ENCODE measurements around the gene RIOK1.
A peak's percentile ranks its signal among the peaks of the same experiment; 100 is the strongest.

Gene RIOK1

DNA sequence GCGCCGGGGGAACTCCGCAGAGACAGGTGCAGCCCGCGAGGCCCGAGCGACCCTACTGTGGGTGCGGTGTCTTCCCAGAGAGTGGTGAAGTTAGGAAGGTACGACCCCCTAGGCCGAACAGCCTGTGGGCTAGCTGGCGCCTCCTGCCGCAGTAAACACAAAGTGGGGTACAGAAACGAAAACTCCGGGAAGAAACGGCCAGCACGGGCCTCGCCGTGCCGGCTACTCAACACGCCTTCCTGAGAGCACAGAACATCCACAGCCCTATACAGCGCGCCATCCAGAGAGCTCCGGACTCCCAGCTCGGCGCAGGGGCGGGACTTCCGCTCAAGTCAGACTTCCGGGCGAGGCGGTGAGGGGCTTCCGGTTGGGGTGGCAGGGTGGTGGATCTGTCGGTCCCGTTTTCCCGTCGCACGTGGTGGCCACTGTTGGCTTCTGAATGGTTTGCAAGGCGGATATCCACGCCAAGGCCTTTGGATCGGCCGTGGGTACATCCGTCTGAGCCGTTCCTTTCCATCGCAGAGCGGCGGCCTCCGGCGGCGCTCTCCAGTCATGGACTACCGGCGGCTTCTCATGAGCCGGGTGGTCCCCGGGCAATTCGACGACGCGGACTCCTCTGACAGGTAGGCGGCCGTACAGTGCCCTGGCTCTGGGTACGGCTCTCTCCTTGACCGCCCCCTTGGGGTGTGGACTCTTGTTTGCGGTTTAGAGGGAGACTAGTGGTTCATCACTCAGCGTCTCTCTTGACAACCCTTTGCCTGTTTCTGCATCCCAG is at the start of gene RIOK1, which contains the start of gene CAGE1:
Gene RIOK1, plus strand, starts transcription at position 358 of the 775 bp plus-strand sequence. Its CDS starts 195 bp downstream, at position 553.
Gene CAGE1, minus strand, starts transcription at position 292 of the 775 bp plus-strand sequence. CDS start 2,569 bp downstream, outside the sequence.
- peak within 1 kb of the TSS; percentile 93 for H3K4me3 ChIP-seq (ENCODE audit: low read length, poor library complexity, severe bottlenecking)
- H3K36me3 ChIP-seq (ENCODE audit: insufficient read depth, low read length): peaks cover 3% of the 10 kb centered on the region
- peak within 1 kb of the TSS; percentile 87 for H3K9ac ChIP-seq (ENCODE audit: low read depth, low read length, poor library complexity, severe bottlenecking)
- H3K4me2 ChIP-seq (ENCODE audit: low read depth, low read length, poor library complexity, severe bottlenecking): peak within 1 kb of the TSS; percentile 88
- H3K9me3 ChIP-seq (ENCODE audit: insufficient read depth, low read depth, low read length): no peaks in the 10 kb centered on the region
- H3K4me1 ChIP-seq (ENCODE audit: insufficient read depth, low read length, poor library complexity, severe bottlenecking): peaks cover 39% of the 10 kb centered on the region
- H3K79me2 ChIP-seq (ENCODE audit: insufficient read depth, low read length): peaks cover 52% of the 10 kb centered on the region
- no peaks in the 10 kb centered on the region for H3K27me3 ChIP-seq (ENCODE audit: insufficient read depth, low read length, poor library complexity, severe bottlenecking)
- peak within 1 kb of the TSS; percentile 94 for H2AFZ ChIP-seq (ENCODE audit: low read length)
- H3K9me2 ChIP-seq (replicated peaks; ENCODE audit: low read depth, low read length): no peaks in the 10 kb centered on the region
- H3F3A ChIP-seq (ENCODE audit: low read depth): no peaks in the 10 kb centered on the region
- H4K20me1 ChIP-seq (ENCODE audit: insufficient read depth, low read length, poor library complexity, severe bottlenecking): peaks cover 19% of the 10 kb centered on the region
- TF ChIP-seq, protein P1, sequence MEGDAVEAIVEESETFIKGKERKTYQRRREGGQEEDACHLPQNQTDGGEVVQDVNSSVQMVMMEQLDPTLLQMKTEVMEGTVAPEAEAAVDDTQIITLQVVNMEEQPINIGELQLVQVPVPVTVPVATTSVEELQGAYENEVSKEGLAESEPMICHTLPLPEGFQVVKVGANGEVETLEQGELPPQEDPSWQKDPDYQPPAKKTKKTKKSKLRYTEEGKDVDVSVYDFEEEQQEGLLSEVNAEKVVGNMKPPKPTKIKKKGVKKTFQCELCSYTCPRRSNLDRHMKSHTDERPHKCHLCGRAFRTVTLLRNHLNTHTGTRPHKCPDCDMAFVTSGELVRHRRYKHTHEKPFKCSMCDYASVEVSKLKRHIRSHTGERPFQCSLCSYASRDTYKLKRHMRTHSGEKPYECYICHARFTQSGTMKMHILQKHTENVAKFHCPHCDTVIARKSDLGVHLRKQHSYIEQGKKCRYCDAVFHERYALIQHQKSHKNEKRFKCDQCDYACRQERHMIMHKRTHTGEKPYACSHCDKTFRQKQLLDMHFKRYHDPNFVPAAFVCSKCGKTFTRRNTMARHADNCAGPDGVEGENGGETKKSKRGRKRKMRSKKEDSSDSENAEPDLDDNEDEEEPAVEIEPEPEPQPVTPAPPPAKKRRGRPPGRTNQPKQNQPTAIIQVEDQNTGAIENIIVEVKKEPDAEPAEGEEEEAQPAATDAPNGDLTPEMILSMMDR (conservative IDR thresholded peaks at IDR 0.05; ENCODE audit: low read length): peak; percentile 19; the same call in 1 of the 2 replicates
- TF ChIP-seq EZH2phosphoT487 (IDR thresholded peaks at IDR 0.05; ENCODE audit: borderline replicate concordance): no peak

DNA sequence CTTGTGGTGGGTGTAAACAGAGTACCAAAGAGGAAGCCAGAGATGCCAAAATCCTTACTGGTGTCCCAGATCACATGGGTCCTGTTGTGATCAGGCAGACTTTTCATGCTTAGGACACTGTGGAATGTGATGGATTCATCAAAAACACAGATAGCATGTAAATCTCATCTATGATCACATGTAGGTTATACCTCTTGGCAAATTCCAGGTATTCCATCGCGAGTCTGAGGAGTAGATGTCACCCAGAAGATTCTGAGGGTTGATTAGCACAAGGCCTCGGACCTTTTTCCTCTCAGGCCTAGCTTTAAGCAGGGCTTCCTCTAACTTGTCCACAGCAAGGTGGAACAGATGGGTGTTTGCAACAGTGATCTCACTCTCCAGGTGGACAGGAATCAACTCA is 48.3 kb upstream of the RIOK1 start:
- Histone ChIP-seq H3K4me1 (ENCODE audit: insufficient read depth, low read length, poor library complexity, severe bottlenecking) (peaks cover 10% of the 10 kb centered on the region), H3K9ac (ENCODE audit: low read depth, low read length, poor library complexity, severe bottlenecking) (no peak overlapping the region), H4K20me1 (ENCODE audit: insufficient read depth, low read length, poor library complexity, severe bottlenecking) (no peaks in the 10 kb centered on the region), H3K79me2 (ENCODE audit: insufficient read depth, low read length) (no peaks in the 10 kb centered on the region), H3K9me3 (ENCODE audit: insufficient read depth, low read depth, low read length) (no peaks in the 10 kb centered on the region), H3F3A (ENCODE audit: low read depth) (no peaks in the 10 kb centered on the region), H3K9me2 (replicated peaks; ENCODE audit: low read depth, low read length) (no peaks in the 10 kb centered on the region), H3K36me3 (ENCODE audit: insufficient read depth, low read length) (no peaks in the 10 kb centered on the region), H3K4me2 (ENCODE audit: low read depth, low read length, poor library complexity, severe bottlenecking) (no peak overlapping the region), H3K27me3 (ENCODE audit: insufficient read depth, low read length, poor library complexity, severe bottlenecking) (no peaks in the 10 kb centered on the region), H3K4me3 (ENCODE audit: low read length, poor library complexity, severe bottlenecking) (no peak overlapping the region), H2AFZ (ENCODE audit: low read length) (no peak overlapping the region)
- TF ChIP-seq EZH2phosphoT487 (IDR thresholded peaks at IDR 0.05; ENCODE audit: borderline replicate concordance): no peak
- TF ChIP-seq, protein P1 (conservative IDR thresholded peaks at IDR 0.05; ENCODE audit: low read length): no peak

DNA sequence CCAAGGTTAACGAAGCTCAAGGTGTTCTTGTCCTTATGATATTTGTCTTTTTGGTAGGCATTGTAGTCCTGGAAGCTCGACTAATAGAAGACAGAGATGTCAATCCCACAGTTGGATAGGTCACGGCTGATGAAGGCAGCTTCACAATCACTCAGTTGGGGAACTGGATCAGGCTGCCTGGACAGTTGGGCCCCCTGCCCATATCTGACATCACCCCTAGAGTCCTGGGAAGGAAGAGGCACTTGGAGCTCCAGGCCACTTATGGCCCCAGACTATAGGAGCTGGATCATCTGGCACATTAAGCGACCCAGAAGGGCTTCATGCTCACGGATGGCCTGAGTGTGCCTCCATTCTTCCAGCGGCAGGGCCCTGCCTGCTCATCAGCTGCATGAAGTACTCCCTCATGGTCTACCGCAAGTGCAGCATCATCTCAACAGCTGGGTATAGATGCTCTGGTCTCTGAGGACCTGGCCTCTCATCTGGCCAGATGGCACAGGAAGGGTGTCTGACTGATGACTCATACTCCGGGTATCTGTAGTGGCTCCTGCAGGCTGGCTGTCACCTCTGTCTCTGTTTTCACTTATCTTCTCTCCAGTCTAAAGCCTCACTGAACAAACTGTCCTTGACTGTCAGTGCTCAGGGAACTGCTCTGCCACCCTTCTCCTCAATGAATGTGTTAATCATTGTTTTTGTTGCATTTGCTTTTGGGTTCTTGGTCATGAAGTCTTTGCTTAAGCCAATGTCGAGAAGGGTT is 47.4 kb upstream of the RIOK1 start:
- H3K9ac ChIP-seq (ENCODE audit: low read depth, low read length, poor library complexity, severe bottlenecking): no peak overlapping the region
- H3K4me3 ChIP-seq (ENCODE audit: low read length, poor library complexity, severe bottlenecking): no peak overlapping the region
- no peaks in the 10 kb centered on the region for H3K36me3 ChIP-seq (ENCODE audit: insufficient read depth, low read length)
- H3K4me1 ChIP-seq (ENCODE audit: insufficient read depth, low read length, poor library complexity, severe bottlenecking): peaks cover 10% of the 10 kb centered on the region
- TF ChIP-seq, protein P1 (conservative IDR thresholded peaks at IDR 0.05; ENCODE audit: low read length): no peak
- no peak for TF ChIP-seq EZH2phosphoT487 (IDR thresholded peaks at IDR 0.05; ENCODE audit: borderline replicate concordance)
- H3K4me2 ChIP-seq (ENCODE audit: low read depth, low read length, poor library complexity, severe bottlenecking): no peak overlapping the region
- H3K79me2 ChIP-seq (ENCODE audit: insufficient read depth, low read length): no peaks in the 10 kb centered on the region
- H3K27me3 ChIP-seq (ENCODE audit: insufficient read depth, low read length, poor library complexity, severe bottlenecking): no peaks in the 10 kb centered on the region
- no peaks in the 10 kb centered on the region for H4K20me1 ChIP-seq (ENCODE audit: insufficient read depth, low read length, poor library complexity, severe bottlenecking)
- H3F3A ChIP-seq (ENCODE audit: low read depth): no peaks in the 10 kb centered on the region
- H2AFZ ChIP-seq (ENCODE audit: low read length): no peak overlapping the region
- H3K9me2 ChIP-seq (replicated peaks; ENCODE audit: low read depth, low read length): no peaks in the 10 kb centered on the region
- no peaks in the 10 kb centered on the region for H3K9me3 ChIP-seq (ENCODE audit: insufficient read depth, low read depth, low read length)
